ENCODE measurements around the gene CSMD2. TPM values are rescaled to one million over a fixed set of nuclear protein-coding genes. Genes with fewer than 3 reads are reported as not detected.

The CSMD2 gene
- total and polyA plus RNA-seq, 2 of the 8 experiments (the other 6 are each of a cell fraction or from before 2014, with no cell fraction given), result 7.0 to 14.7 TPM

DNA sequence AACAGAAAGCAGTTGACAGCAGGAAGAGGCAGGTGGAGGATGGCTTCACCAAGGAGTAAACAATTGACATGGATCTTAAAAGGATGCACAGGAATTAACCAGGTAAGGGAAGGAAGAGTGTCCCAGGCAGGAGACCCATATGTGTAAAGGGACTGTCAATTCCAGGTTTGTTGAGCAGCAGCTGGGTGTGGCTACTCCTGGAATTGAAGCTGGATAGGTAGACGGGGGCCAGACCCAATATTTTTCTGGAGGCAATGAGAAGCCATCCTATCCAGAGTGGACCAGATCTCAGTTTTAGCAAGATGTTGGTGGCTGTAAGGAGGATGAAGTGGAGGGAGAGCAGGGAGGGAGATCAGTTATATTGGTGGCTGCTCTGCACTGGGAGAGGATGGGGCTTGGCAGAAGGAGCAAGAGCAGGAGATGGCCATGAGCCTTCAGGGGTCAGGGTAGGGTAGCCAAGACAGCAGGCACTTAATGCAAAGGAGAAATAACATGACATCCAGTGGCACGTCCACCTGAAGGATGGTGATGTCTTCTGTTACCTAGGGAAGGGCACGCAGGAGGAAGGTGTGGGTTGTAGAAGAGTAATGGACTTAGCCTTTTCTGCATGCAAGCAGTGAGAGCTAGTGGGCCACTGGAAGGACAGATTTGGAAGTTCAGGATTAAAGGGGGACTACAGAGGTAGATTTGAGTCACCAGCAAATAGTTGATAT lies 447.9 kb downstream of the CSMD2 start:
- Histone ChIP-seq H3K23ac (ENCODE audit: insufficient read length) (no peak overlapping the region), H3K9ac (replicated peaks in 1 of 4; ENCODE audit: extremely low read depth in 1 of 4, low read depth in 3 of 4, low read length in 3 of 4) (no peak overlapping the region), H2BK120ac (replicated peaks; ENCODE audit: low read depth, low read length) (no peak overlapping the region), H3K9me3 (ENCODE audit: insufficient read depth in 2 of 2, low read depth in 1 of 2, low read length in 1 of 2) (no peaks in the 10 kb centered on the region), H2BK20ac (ENCODE audit: low read length) (no peak overlapping the region), H4K8ac (ENCODE audit: extremely low read depth, insufficient read depth, low read length) (no peak overlapping the region), H3K4me1 (replicated peaks in 1 of 4; ENCODE audit: control insufficient read depth in 3 of 4, insufficient read depth in 4 of 4, low read length in 3 of 4) (peaks cover 0 to under 1% (median 0%) of the 10 kb centered on the region in 4 experiments; a peak in 1 of 7 replicates), H2BK5ac (ENCODE audit: low read depth, low read length) (no peak overlapping the region), H3K27ac (ENCODE audit: low read depth, low read length) (no peak overlapping the region), H3K27me3 (replicated peaks in 1 of 4; ENCODE audit: control insufficient read depth in 3 of 4, extremely low read depth in 1 of 4, insufficient read depth in 3 of 4, low read length in 3 of 4) (no peaks in the 10 kb centered on the region), H2BK12ac (ENCODE audit: low read depth, low read length) (no peak overlapping the region), H3K4me2 (ENCODE audit: insufficient read depth in 1 of 2, low read depth in 2 of 2, low read length in 2 of 2) (no peak overlapping the region), H2AFZ (ENCODE audit: low read length) (no peak overlapping the region), H3K4ac (replicated peaks; ENCODE audit: insufficient read length, low read depth, low read length) (no peak overlapping the region), H4K5ac (ENCODE audit: insufficient read length, low read depth, low read length) (no peak overlapping the region), H3K79me2 (ENCODE audit: control insufficient read depth in 1 of 2, insufficient read depth in 2 of 2, low read length in 2 of 2) (no peaks in the 10 kb centered on the region), H3K79me1 (ENCODE audit: low read depth, low read length) (no peaks in the 10 kb centered on the region; the same call in 1 of the 2 replicates), H3K14ac (ENCODE audit: insufficient read length) (no peak overlapping the region), H2BK15ac (ENCODE audit: low read length) (no peak overlapping the region), H3K36me3 (ENCODE audit: control insufficient read depth in 2 of 4, insufficient read depth in 4 of 4, low read length in 3 of 4) (peaks cover 3 to 18% (median 11%) of the 10 kb centered on the region in 4 experiments; a peak in 6 of 8 replicates), H2AK5ac (ENCODE audit: low read depth, low read length) (no peak overlapping the region), H4K20me1 (replicated peaks in 1 of 2; ENCODE audit: control insufficient read depth in 1 of 2, insufficient read depth in 2 of 2, low read length in 2 of 2) (peaks cover 0 to 2% of the 10 kb centered on the region in 2 experiments), H4K91ac (replicated peaks; ENCODE audit: insufficient read length, low read length) (no peak overlapping the region), H3K23me2 (ENCODE audit: low read depth, low read length) (no peaks in the 10 kb centered on the region), H3K4me3 (ENCODE audit: extremely low read depth in 1 of 4, insufficient read depth in 2 of 4, low read depth in 3 of 4, low read length in 4 of 4) (no peak overlapping the region), H3K56ac (replicated peaks; ENCODE audit: insufficient read length, low read depth, low read length) (no peak overlapping the region), H3K18ac (ENCODE audit: extremely low read depth, low read length) (no peak overlapping the region)
- TF ChIP-seq CBX5 (IDR thresholded peaks at IDR 0.05; ENCODE audit: low read depth, low read length), result no peak
- TF ChIP-seq KDM4A (IDR thresholded peaks at IDR 0.05; ENCODE audit: low read depth, low read length, severe bottlenecking), result no peak
- no peak for TF ChIP-seq EZH2 (IDR thresholded peaks at IDR 0.05; ENCODE audit: low read depth, low read length, severe bottlenecking)
- no peak for TF ChIP-seq SIRT6 (IDR thresholded peaks at IDR 0.05; ENCODE audit: low read length)
- TF ChIP-seq SIX5 (IDR thresholded peaks at IDR 0.05; ENCODE audit: low read depth, low read length), result no peak
- no peak for TF ChIP-seq TAF7 (optimal IDR thresholded peaks at IDR 0.05; ENCODE audit: borderline replicate concordance, low read depth, low read length)
- no peak for TF ChIP-seq RFX5 (IDR thresholded peaks at IDR 0.05; ENCODE audit: borderline replicate concordance, low read depth, low read length)
- TF ChIP-seq CREB1 (IDR thresholded peaks at IDR 0.05), result no peak
- TF ChIP-seq ZNF274 (IDR thresholded peaks at IDR 0.05; ENCODE audit: borderline replicate concordance, extremely low read depth, low read length), result no peak
- TF ChIP-seq, protein P1, sequence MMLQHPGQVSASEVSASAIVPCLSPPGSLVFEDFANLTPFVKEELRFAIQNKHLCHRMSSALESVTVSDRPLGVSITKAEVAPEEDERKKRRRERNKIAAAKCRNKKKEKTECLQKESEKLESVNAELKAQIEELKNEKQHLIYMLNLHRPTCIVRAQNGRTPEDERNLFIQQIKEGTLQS (IDR thresholded peaks at IDR 0.05; ENCODE audit: insufficient read depth, low read depth, low read length), result no peak
- TF ChIP-seq GABPA (IDR thresholded peaks at IDR 0.05; ENCODE audit: borderline replicate concordance, insufficient read depth, low read length), result no peak
- FAIRE-seq (no peak), DNase-seq (ENCODE audit: low read depth in 1 of 2, low spot score in 2 of 2) (peak in 1 of 2 experiments; percentile 14)
- POLR2A ChIA-PET (ENCODE audit: partially characterized antibody), result no interaction called here
- CTCF ChIA-PET (ENCODE audit: partially characterized antibody), result no interaction called here
- WGBS, 2 experiments (ENCODE audit: extremely low coverage in 1 of 2, insufficient coverage in 1 of 2, insufficient read length in 1 of 2, insufficient replicate concordance in 2 of 2, low coverage in 1 of 2, low lambda C conversion rate in 2 of 2, missing lambda C conversion rate in 1 of 2), result 75% methylated on average over 3 of the region's 3 CpGs; no CpG with 5 or more reads in 1 of the 2 experiments
